GM08714 (cell line): ENCODE results near the gene PPIL4.
"Not testable (repeated sequence)": the region's sequence is repeated elsewhere in the genome, so short reads cannot be mapped to it uniquely, and the experiment has no call there.

Experiments used
- H3K4me3 ChIP-seq: fragments of 200-500 bp; sonication (Bioruptor generic); 2 replicates; pipeline ENCODE4 v1.5.1; 2014; ENCODE audit warnings: mild to moderate bottlenecking, low read length, inconsistent platforms
- ZNF274 ChIP-seq: IDR thresholded peaks from 2 replicates; pipeline ENCODE4 v1.6.1; 2012; ENCODE audit warnings: mild to moderate bottlenecking, low read depth, low read length

The PPIL4 gene

GRCh38 chr6:149500096-149500495 is 45.7 kb downstream of the PPIL4 start:
- no peak for TF ChIP-seq ZNF274
- H3K4me3 ChIP-seq = no peak overlapping the region

GRCh38 chr6:149499066-149499465 is 46.8 kb downstream of the PPIL4 start:
- no peak overlapping the region for H3K4me3 ChIP-seq
- TF ChIP-seq ZNF274 = no peak

- TF ChIP-seq ZNF274 = no peak
- no peak overlapping the region for H3K4me3 ChIP-seq
Measured at GRCh38 chr6:149497365-149497764, 48.5 kb downstream of the PPIL4 start.

- H3K4me3 ChIP-seq = not testable (repeated sequence)
Measured at GRCh38 chr6:149496597-149496996, 49.2 kb downstream of the PPIL4 start.

- not testable (repeated sequence) for H3K4me3 ChIP-seq
Measured at GRCh38 chr6:149495349-149496016, 50.4 kb downstream of the PPIL4 start.

DNA sequence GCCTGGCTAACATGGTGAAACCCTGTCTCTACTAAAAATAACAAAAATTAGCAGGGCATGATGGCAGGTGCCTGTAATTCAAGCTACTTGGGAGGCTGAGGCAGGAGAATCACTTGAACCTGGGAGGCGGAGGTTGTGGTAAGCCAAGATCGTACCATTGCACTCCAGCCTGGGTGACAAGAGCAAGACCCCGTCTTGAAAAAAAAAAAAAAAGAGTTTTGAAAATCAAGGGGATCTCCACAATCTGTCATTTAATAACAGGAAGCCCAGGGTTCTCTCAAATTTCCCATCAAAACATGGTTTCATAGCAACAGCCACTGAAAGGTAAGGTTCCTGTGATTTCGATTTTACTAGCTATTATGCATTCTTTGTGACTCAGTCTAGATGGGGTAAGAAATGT is 51.0 kb downstream of the PPIL4 start:
- H3K4me3 ChIP-seq = not testable (repeated sequence)

DNA sequence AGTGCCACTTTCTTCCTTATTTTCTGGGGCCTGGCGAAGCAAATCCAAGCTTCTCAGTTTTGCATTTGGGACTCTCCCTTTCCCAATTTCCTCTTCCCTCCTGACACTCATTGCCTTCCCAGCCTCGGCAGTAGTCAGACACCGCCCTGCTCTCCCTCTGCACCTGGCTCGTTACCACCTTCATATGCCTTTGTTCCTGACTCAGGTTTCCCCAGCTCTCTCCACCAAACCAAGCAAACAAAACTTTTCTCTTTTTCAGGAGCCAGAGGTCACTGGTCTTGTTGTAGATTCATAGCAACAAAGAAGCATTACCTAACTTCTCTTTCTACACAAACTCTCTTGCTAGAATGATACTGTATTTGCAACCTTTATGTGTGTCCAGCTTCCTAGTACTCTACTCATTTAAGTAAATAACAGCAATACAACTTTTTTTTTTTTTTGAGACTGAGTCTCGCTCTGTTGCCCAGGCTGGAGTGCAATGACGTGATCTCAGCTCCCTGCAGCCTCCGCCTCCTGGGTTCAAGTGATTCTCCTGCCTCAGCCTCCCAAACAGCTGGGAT is 52.0 kb downstream of the PPIL4 start:
- no peak overlapping the region for H3K4me3 ChIP-seq
- no peak for TF ChIP-seq ZNF274

GRCh38 chr6:149492798-149493343 is 53.0 kb downstream of the PPIL4 start:
- no peak for TF ChIP-seq ZNF274
- H3K4me3 ChIP-seq = no peak overlapping the region

- H3K4me3 ChIP-seq = no peak overlapping the region
- no peak for TF ChIP-seq ZNF274
Measured at GRCh38 chr6:149489967-149490366, 55.9 kb downstream of the PPIL4 start.

DNA sequence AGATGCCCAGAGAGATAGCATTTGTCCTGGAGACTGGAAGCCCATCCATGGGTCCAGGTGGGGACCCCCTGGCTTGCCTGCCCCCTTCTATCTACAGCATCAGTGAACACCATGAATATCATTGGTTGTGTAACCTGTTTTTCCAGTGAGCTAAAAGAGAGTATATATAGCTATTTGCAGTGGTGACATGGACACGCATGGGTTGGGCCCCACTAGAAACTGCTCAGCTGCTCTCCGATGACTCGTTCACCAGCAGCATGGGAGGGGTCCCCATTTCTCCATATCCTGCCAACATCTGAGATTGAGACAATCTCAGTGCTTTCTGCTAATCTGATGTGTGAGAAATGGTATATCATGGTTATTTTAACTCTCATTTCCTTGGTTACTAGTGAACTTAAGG is 57.0 kb downstream of the PPIL4 start:
- no peak overlapping the region for H3K4me3 ChIP-seq
- TF ChIP-seq ZNF274 = no peak

DNA sequence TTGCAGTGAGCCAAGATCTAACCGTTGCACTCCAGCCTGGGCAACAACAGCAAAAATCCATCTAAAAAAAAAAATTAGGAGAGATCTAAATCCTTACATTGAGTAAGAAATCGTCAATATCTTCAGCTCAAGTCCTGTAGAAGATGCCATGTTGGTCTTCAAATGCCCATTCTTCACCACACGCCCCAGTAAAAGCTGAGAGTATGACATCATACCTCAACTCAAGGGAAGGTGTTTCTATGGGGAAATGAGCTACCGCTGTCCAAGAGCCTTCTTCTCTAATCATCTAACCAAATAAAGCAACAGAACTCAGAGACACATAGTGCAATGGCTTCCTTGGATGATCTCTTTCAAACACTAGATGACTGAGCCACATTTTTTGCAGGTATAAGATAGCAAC is 58.5 kb downstream of the PPIL4 start:
- no peak overlapping the region for H3K4me3 ChIP-seq
- no peak for TF ChIP-seq ZNF274

- no peak for TF ChIP-seq ZNF274
- H3K4me3 ChIP-seq = peak within 1 kb of the TSS; percentile 94
Measured at GRCh38 chr6:149484733-149485700, 60.8 kb downstream of the PPIL4 start, which contains the start of gene ZC3H12D. Gene ZC3H12D, minus strand, starts transcription at chr6:149485014. Its CDS starts 10,471 bp downstream, at chr6:149474543.

- peak overlapping the region; percentile 94 for H3K4me3 ChIP-seq
- TF ChIP-seq ZNF274 = no peak
Measured at GRCh38 chr6:149483849-149484655, 61.8 kb downstream of the PPIL4 start.

DNA sequence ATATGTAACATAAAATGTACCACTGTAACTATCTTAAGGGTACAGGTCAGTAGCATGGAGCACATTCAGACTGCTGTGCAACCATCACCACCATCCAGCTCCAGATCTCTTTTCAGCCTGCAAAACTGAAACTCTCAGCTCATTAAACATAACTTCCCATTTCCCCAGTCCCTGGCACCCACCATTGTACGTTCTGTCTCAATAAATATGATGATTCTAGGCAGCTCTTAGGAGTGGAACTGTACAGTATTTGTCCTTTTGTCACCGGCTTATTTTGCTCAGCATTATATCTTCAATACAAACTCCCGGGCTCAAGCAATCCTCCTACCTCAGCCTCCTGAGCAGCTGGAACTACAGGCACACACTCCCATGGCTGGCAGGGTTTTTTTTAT is 62.5 kb downstream of the PPIL4 start:
- no peak for TF ChIP-seq ZNF274
- peak overlapping the region; percentile 94 for H3K4me3 ChIP-seq
